Right lobe of liver (tissue), 4 donors: ENCODE data around the gene SEPTIN11.

Experiments used
- CTCF ChIP-seq, 4 donors: fragments of 200-600 bp in 3 of 4; fragments of 450-650 bp in 1 of 4; IDR thresholded peaks; one replicate each; pipeline versions ENCODE4 v1.5.1 to v1.8.0; 2016 to 2022; ENCODE audit warnings: antibody characterized with exemption in 4 of 4, mild to moderate bottlenecking in 2 of 4
- POLR2A ChIP-seq: fragments of 450-650 bp; IDR thresholded peaks from one replicate; pipeline ENCODE4 v1.6.1; 2017; ENCODE audit warnings: antibody characterized with exemption, mild to moderate bottlenecking
- donor health status: DM: no; HTN: no; CAD: no.
- donor health status: DM: no; HTN: no; CAD: no.
- donor health status: DM: no; HTN: yes; CAD: no.

GRCh38 chr4:76955182-76955581 is 5.6 kb downstream of the SEPTIN11 start:
- TF ChIP-seq CTCF (IDR thresholded peaks at IDR 0.05), result no peak
- no peak for TF ChIP-seq POLR2A
